ENCODE measurements around the gene NLE1. TPM values are rescaled to one million over a fixed set of nuclear protein-coding genes. Genes with fewer than 3 reads are reported as not detected.
"Not testable (repeated sequence)": the region's sequence is repeated elsewhere in the genome, so short reads cannot be mapped to it uniquely, and the experiment has no call there.

NLE1 gene
- total RNA-seq, 1 donor from 2014 or later = 3.8 TPM

GRCh38 chr17:35090707-35091106, 51.4 kb downstream of the NLE1 start:
- intact Hi-C loops (cut with DNase I); DNase-seq (ENCODE audit: low spot score): not testable (repeated sequence)

- intact Hi-C loops (cut with DNase I) = loop anchor here (2.0 to 5.0 kb wide), 2 partner anchors 67 to 93 kb away; no protein-coding TSS in a partner anchor
- DNase-seq (ENCODE audit: low spot score) = no peak
Observed at GRCh38 chr17:35089586-35090296, 52.4 kb downstream of the NLE1 start.

GRCh38 chr17:35088881-35089585, 53.1 kb downstream of the NLE1 start:
- intact Hi-C loops (cut with DNase I) = loop anchor here (2.0 to 5.0 kb wide), 2 partner anchors 67 to 92 kb away; no protein-coding TSS in a partner anchor

GRCh38 chr17:35088356-35088880, 53.7 kb downstream of the NLE1 start:
- intact Hi-C loops (cut with DNase I) = loop anchor here (2.0 to 5.0 kb wide), 2 partner anchors 66 to 92 kb away; no protein-coding TSS in a partner anchor

More at GRCh38 chr17:35088881-35089585, 53.1 kb downstream of the NLE1 start:
- peak; percentile 96 for DNase-seq (ENCODE audit: low spot score)

GRCh38 chr17:35087731-35088355, 54.3 kb downstream of the NLE1 start:
- DNase-seq (ENCODE audit: low spot score) = no peak
- intact Hi-C loops (cut with DNase I) = loop anchor here (2.0 to 5.0 kb wide), 2 partner anchors 66 to 91 kb away; no protein-coding TSS in a partner anchor

More at GRCh38 chr17:35088356-35088880, 53.7 kb downstream of the NLE1 start:
- DNase-seq (ENCODE audit: low spot score) = peak; percentile 80

GRCh38 chr17:35086931-35087573, 55.1 kb downstream of the NLE1 start:
- DNase-seq (ENCODE audit: low spot score) = no peak
- intact Hi-C loops (cut with DNase I) = loop anchor here (5.0 kb wide), 1 partner anchor 65 kb away; no protein-coding TSS in a partner anchor

- no peak for DNase-seq (ENCODE audit: low spot score)
- intact Hi-C loops (cut with DNase I) = loop anchor here (5.0 kb wide), 1 partner anchor 64 kb away; no protein-coding TSS in a partner anchor
Observed at GRCh38 chr17:35086164-35086563, 55.9 kb downstream of the NLE1 start.

GRCh38 chr17:35084987-35085386, 57.1 kb downstream of the NLE1 start:
- no peak for DNase-seq (ENCODE audit: low spot score)
- intact Hi-C loops (cut with DNase I) = loop anchor here (5.0 kb wide), 1 partner anchor 63 kb away; no protein-coding TSS in a partner anchor

GRCh38 chr17:35083071-35083470, 59.0 kb downstream of the NLE1 start:
- intact Hi-C loops (cut with DNase I) = no loop called here
- no peak for DNase-seq (ENCODE audit: low spot score)

- DNase-seq (ENCODE audit: low spot score) = no peak
- intact Hi-C loops (cut with DNase I) = no loop called here
Observed at GRCh38 chr17:35082073-35082657, 59.9 kb downstream of the NLE1 start.

GRCh38 chr17:35081638-35082037, 60.5 kb downstream of the NLE1 start:
- intact Hi-C loops (cut with DNase I) = no loop called here

GRCh38 chr17:35080536-35080935, 61.6 kb downstream of the NLE1 start:
- intact Hi-C loops (cut with DNase I) = no loop called here
- DNase-seq (ENCODE audit: low spot score) = no peak

More at GRCh38 chr17:35081638-35082037, 60.5 kb downstream of the NLE1 start:
- DNase-seq (ENCODE audit: low spot score) = no peak

- intact Hi-C loops (cut with DNase I) = no loop called here
Observed at GRCh38 chr17:35079547-35080423, 62.3 kb downstream of the NLE1 start.

More at GRCh38 chr17:35079547-35080423, 62.3 kb downstream of the NLE1 start:
- DNase-seq (ENCODE audit: low spot score) = no peak

Other genes with a start within 250 kb of the NLE1 start
- 2.2 TPM for gene CCT6B, start 180.8 kb downstream of the NLE1 start, total RNA-seq
- gene ZNF830, start 180.8 kb downstream of the NLE1 start, total RNA-seq = 8.7 TPM
- gene LIG3, start 161.8 kb downstream of the NLE1 start, total RNA-seq = 20.1 TPM
- 15.5 TPM for gene RFFL, start 78.6 kb downstream of the NLE1 start, total RNA-seq
- 6.5 TPM for gene RAD51D, start 22.4 kb downstream of the NLE1 start, total RNA-seq
- not detected for gene FNDC8, start 20.7 kb downstream of the NLE1 start, total RNA-seq
- gene UNC45B, start 5.5 kb upstream of the NLE1 start, total RNA-seq = 259 TPM
- gene SLC35G3, start 52.1 kb upstream of the NLE1 start, total RNA-seq = not detected
- gene SLFN5, start 100.8 kb upstream of the NLE1 start, total RNA-seq = 13.8 TPM
- gene SLFN11, start 231.3 kb upstream of the NLE1 start, total RNA-seq = 23.0 TPM